ENCODE measurements around the gene SERINC4. TPM values are rescaled to one million over a fixed set of nuclear protein-coding genes. Genes with fewer than 3 reads are reported as not detected.
"Not testable (repeated sequence)": the region's sequence is repeated elsewhere in the genome, so short reads cannot be mapped to it uniquely, and the experiment has no call there.

Gene SERINC4
- total and polyA plus RNA-seq, 2 of the 4 experiments (the other 2 are of a cell fraction) = under 0.01 to 0.09 TPM

DNA sequence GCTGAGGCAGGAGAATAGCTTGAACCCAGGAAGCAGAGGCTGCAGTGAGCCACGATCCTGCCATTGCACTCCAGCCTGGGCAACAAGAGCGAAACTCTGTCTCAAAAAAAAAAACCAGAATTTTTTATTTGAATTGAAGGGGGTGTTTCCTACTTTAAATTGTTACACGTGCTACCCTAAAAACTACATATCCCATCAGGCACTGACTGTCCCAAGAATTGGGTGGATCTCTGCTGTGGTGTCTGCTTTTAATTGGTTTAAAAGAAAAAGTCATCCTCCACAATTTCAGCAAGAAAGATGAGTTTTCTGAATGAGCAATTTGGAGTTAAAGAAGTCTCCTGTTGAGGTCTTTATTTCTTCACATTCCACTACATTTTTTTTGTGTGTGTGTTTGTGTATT is 51.6 kb downstream of the SERINC4 start:
- Histone ChIP-seq H2BK5ac (ENCODE audit: low read depth, low read length, poor library complexity, severe bottlenecking) (no peak overlapping the region), H3K4me3 (ENCODE audit: insufficient read depth, low read depth, low read length) (no peak overlapping the region), H2AK5ac (ENCODE audit: low read depth, low read length) (no peak overlapping the region), H3K27me3 (ENCODE audit: control insufficient read depth, insufficient read depth, low read length) (no peaks in the 10 kb centered on the region), H4K20me1 (ENCODE audit: insufficient read depth, low read length) (peaks cover 64% of the 10 kb centered on the region), H3K9me1 (ENCODE audit: insufficient read depth, low read length) (peaks cover 7% of the 10 kb centered on the region; the same call in 1 of the 2 replicates), H3K4me1 (ENCODE audit: control insufficient read depth, insufficient read depth, low read length) (peaks cover 7% of the 10 kb centered on the region), H3K9me3 (ENCODE audit: control insufficient read depth, insufficient read depth, low read length) (no peaks in the 10 kb centered on the region), H3K4me2 (ENCODE audit: low read depth, low read length) (peak overlapping the region; percentile 36), H2BK120ac (ENCODE audit: low read depth, low read length) (no peak overlapping the region), H3K18ac (ENCODE audit: low read depth, low read length) (no peak overlapping the region), H2AK9ac (replicated peaks; ENCODE audit: low read depth, low read length, poor library complexity) (no peak overlapping the region), H4K8ac (ENCODE audit: low read depth in 2 of 2, low read length in 2 of 2) (no peak overlapping the region), H3K36me3 (ENCODE audit: control insufficient read depth, insufficient read depth, low read length) (peaks cover 6% of the 10 kb centered on the region), H3K23ac (ENCODE audit: low read depth, low read length) (no peak overlapping the region), H2BK20ac (ENCODE audit: low read depth, low read length) (no peak overlapping the region), H3K9ac (ENCODE audit: low read depth, low read length) (no peak overlapping the region), H3K4ac (ENCODE audit: low read depth, low read length) (no peak overlapping the region), H3K79me1 (ENCODE audit: low read depth in 1 of 2, low read length in 2 of 2) (peaks cover 1 to 44% of the 10 kb centered on the region in 2 experiments; a peak in 3 of 4 replicates), H4K5ac (ENCODE audit: low read depth, low read length) (no peak overlapping the region), H2BK15ac (ENCODE audit: low read depth, low read length) (no peak overlapping the region), H3K14ac (replicated peaks; ENCODE audit: low read depth, low read length) (no peak overlapping the region), H3K27ac (ENCODE audit: insufficient read depth, low read length) (no peak overlapping the region), H4K91ac (ENCODE audit: insufficient read depth, low read depth, low read length) (no peak overlapping the region), H3K56ac (ENCODE audit: extremely low read depth, insufficient read depth, low read length) (no peak overlapping the region), H2AFZ (replicated peaks; ENCODE audit: low read length, poor library complexity) (no peak overlapping the region)
- POLR2A ChIA-PET (ENCODE audit: unreplicated experiment) = no interaction called here
- ATAC-seq (ENCODE audit: low read depth) (no peak), DNase-seq (peak; percentile 24)
- in situ Hi-C loops (cut with MboI; ENCODE audit: low sequenced_read_pairs) = no loop called here
- no TSS peak for BruUV-seq (replicated peaks)
- dilution Hi-C loops (cut with HindIII; ENCODE audit: low sequenced_read_pairs, unreplicated experiment) = no loop called here
- CTCF ChIA-PET = no interaction called here
- WGBS, 2 experiments (ENCODE audit: extremely low coverage in 2 of 2, insufficient read length in 1 of 2) = no CpG with 5 or more reads among the region's 3 CpGs
- TF ChIP-seq CEBPB (IDR thresholded peaks at IDR 0.05; ENCODE audit: low read depth, low read length) (no peak), RCOR1 (IDR thresholded peaks at IDR 0.05; ENCODE audit: insufficient replicate concordance, low read length) (no peak)
- TF ChIP-seq, protein P1, sequence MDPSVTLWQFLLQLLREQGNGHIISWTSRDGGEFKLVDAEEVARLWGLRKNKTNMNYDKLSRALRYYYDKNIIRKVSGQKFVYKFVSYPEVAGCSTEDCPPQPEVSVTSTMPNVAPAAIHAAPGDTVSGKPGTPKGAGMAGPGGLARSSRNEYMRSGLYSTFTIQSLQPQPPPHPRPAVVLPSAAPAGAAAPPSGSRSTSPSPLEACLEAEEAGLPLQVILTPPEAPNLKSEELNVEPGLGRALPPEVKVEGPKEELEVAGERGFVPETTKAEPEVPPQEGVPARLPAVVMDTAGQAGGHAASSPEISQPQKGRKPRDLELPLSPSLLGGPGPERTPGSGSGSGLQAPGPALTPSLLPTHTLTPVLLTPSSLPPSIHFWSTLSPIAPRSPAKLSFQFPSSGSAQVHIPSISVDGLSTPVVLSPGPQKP (IDR thresholded peaks at IDR 0.05; ENCODE audit: borderline replicate concordance, low read depth, low read length) = no peak
- intact Hi-C loops (cut with micrococcal nuclease) = no loop called here

DNA sequence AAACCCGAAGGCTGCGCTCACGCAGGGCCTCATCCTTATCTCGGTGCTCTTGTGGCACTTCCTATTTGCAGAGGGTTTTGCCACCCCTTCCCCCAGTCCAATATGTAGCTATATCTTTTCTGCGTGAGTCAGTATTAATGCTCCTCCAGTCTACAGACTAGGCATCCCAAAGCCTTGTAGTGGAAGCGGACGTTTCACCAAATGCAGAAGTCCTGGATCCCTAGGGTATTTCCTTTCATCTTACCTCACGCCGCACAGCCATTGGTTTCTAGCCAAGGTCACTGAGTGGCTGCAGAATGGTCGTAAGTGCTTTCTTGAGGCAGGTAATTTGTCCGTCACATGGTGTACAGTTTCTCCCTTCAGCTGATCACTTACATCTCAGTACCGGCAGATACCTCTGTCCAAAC is 53.1 kb downstream of the SERINC4 start:
- no CpG with 5 or more reads among the region's 12 CpGs for WGBS, 2 experiments (ENCODE audit: extremely low coverage in 2 of 2, insufficient read length in 1 of 2)
- peak overlapping the region; percentile 72 for H3K56ac ChIP-seq (ENCODE audit: extremely low read depth, insufficient read depth, low read length)
- peak overlapping the region; percentile 91 for H3K4ac ChIP-seq (ENCODE audit: low read depth, low read length)
- peak overlapping the region; percentile 86 for H2AFZ ChIP-seq (replicated peaks; ENCODE audit: low read length, poor library complexity)
- peak overlapping the region; percentile 91 for H3K23ac ChIP-seq (ENCODE audit: low read depth, low read length)
- H4K20me1 ChIP-seq (ENCODE audit: insufficient read depth, low read length) = peaks cover 49% of the 10 kb centered on the region
- H3K27me3 ChIP-seq (ENCODE audit: control insufficient read depth, insufficient read depth, low read length); ATAC-seq (ENCODE audit: low read depth); CTCF ChIA-PET; H2BK15ac ChIP-seq (ENCODE audit: low read depth, low read length); intact Hi-C loops (cut with micrococcal nuclease); H4K91ac ChIP-seq (ENCODE audit: insufficient read depth, low read depth, low read length); H3K4me1 ChIP-seq (ENCODE audit: control insufficient read depth, insufficient read depth, low read length); H3K36me3 ChIP-seq (ENCODE audit: control insufficient read depth, insufficient read depth, low read length); in situ Hi-C loops (cut with MboI; ENCODE audit: low sequenced_read_pairs); BruUV-seq (replicated peaks); H3K9me3 ChIP-seq (ENCODE audit: control insufficient read depth, insufficient read depth, low read length); H2BK120ac ChIP-seq (ENCODE audit: low read depth, low read length); dilution Hi-C loops (cut with HindIII; ENCODE audit: low sequenced_read_pairs, unreplicated experiment); H2BK20ac ChIP-seq (ENCODE audit: low read depth, low read length); H3K9me1 ChIP-seq (ENCODE audit: insufficient read depth, low read length); H2AK9ac ChIP-seq (replicated peaks; ENCODE audit: low read depth, low read length, poor library complexity): not testable (repeated sequence)
- H4K8ac ChIP-seq (ENCODE audit: low read depth in 2 of 2, low read length in 2 of 2) = peak overlapping the region; percentile 65 to 72; a peak in 2 of 4 replicates
- H3K9ac ChIP-seq (ENCODE audit: low read depth, low read length) = peak overlapping the region; percentile 96
- peak overlapping the region; percentile 93 for H3K14ac ChIP-seq (replicated peaks; ENCODE audit: low read depth, low read length)
- peak overlapping the region; percentile 67 for H2AK5ac ChIP-seq (ENCODE audit: low read depth, low read length)
- peak overlapping the region; percentile 97 for H2BK5ac ChIP-seq (ENCODE audit: low read depth, low read length, poor library complexity, severe bottlenecking)
- peak; percentile 58 for DNase-seq
- POLR2A ChIA-PET (ENCODE audit: unreplicated experiment) = interaction anchor here (1.0 kb wide), 1 partner anchor 48 kb away, joined by 3 read pairs; no protein-coding TSS in a partner anchor
- H3K4me2 ChIP-seq (ENCODE audit: low read depth, low read length) = peak overlapping the region; percentile 97
- peak overlapping the region; percentile 10; the same call in 1 of the 2 replicates for H3K18ac ChIP-seq (ENCODE audit: low read depth, low read length)
- H3K79me1 ChIP-seq (ENCODE audit: low read depth in 1 of 2, low read length in 2 of 2) = peaks cover 0 to 32% of the 10 kb centered on the region in 2 experiments; a peak in 2 of 4 replicates
- peak overlapping the region; percentile 96 for H3K4me3 ChIP-seq (ENCODE audit: insufficient read depth, low read depth, low read length)
- peak overlapping the region; percentile 5; the same call in 1 of the 2 replicates for H4K5ac ChIP-seq (ENCODE audit: low read depth, low read length)
- peak overlapping the region; percentile 98 for H3K27ac ChIP-seq (ENCODE audit: insufficient read depth, low read length)

Data from IMR-90 (cell line).